SK-N-SH (cell line): ENCODE data around the gene TOP3B. TPM values are rescaled to one million over a fixed set of nuclear protein-coding genes. Genes with fewer than 3 reads are reported as not detected.

ENCODE experiments used
- CTCF ChIA-PET: fragments of 300-600, 350-600 bp; formaldehyde crosslinking; extraction: SDS; loops from one replicate; lab custom pipeline; 2021; lab: Yijun Ruan, JAX
- POLR2A ChIA-PET: fragments of 350-600 bp; sonication (Branson Sonifier 250); formaldehyde crosslinking; extraction: SDS; loops from one replicate; lab custom pipeline; 2020; ENCODE audit warnings: antibody characterized with exemption, inconsistent platforms; lab: Yijun Ruan, JAX
- DNase-seq: peaks from one replicate; pipeline ENCODE4 v3.0.0; 2012
- H2AFZ ChIP-seq: fragments of 200-600 bp; sonication (generic); 2 replicates; pipeline ENCODE4 v1.8.1; 2016; ENCODE audit warnings: antibody characterized with exemption, mild to moderate bottlenecking, low read depth
- H3F3A ChIP-seq: fragments of 200-600 bp; sonication (generic); replicated peaks from 2 replicates; pipeline ENCODE3; 2016; ENCODE audit warnings: antibody characterized with exemption, mild to moderate bottlenecking; ENCODE audit not compliant: insufficient read depth
- H3K27ac ChIP-seq, 2 experiments: fragments of 200-500 bp in 1 of 2; fragments of 200-600 bp in 1 of 2; sonication (Bioruptor generic) in 1 of 2; sonication (generic), shearing (Covaris generic) in 1 of 2; 2 replicates each; pipeline versions ENCODE4 v1.5.1 to v1.6.1; 2014 to 2016; ENCODE audit warnings: low read depth in 2 of 2, inconsistent platforms in 1 of 2, low read length in 1 of 2, mild to moderate bottlenecking in 1 of 2, mixed read lengths in 1 of 2
- H3K27me3 ChIP-seq: fragments of 200-600 bp; sonication (generic), shearing (Covaris generic); 2 replicates; pipeline ENCODE4 v1.6.1; 2016; ENCODE audit warnings: mixed run types; ENCODE audit not compliant: insufficient read depth
- H3K36me3 ChIP-seq, 2 experiments: fragments of 200-500 bp in 1 of 2; fragments of 200-600 bp in 1 of 2; sonication (Bioruptor generic) in 1 of 2; sonication (generic) in 1 of 2; replicated peaks in 1 of 2; 2 replicates each; pipeline versions ENCODE3 to v1.5.1; 2014 to 2016; ENCODE audit warnings: low read length in 1 of 2, mild to moderate bottlenecking in 1 of 2; ENCODE audit not compliant: insufficient read depth in 2 of 2, control insufficient read depth in 1 of 2
- H3K4me1 ChIP-seq, 2 experiments: fragments of 200-500 bp in 1 of 2; fragments of 200-600 bp in 1 of 2; sonication (Bioruptor generic) in 1 of 2; sonication (generic), shearing (Covaris generic) in 1 of 2; 2 replicates each; pipeline versions ENCODE4 v1.5.1 to v1.6.1; 2014 to 2016; ENCODE audit warnings: low read depth in 1 of 2, low read length in 1 of 2, mixed run types in 1 of 2; ENCODE audit not compliant: insufficient read depth in 2 of 2, control insufficient read depth in 1 of 2
- H3K4me2 ChIP-seq: fragments of 200-600 bp; sonication (generic), shearing (Covaris generic); 2 replicates; pipeline ENCODE4 v1.6.1; 2017; ENCODE audit warnings: mixed run types
- H3K4me3 ChIP-seq, 2 experiments: fragments of 200-500 bp in 1 of 2; fragments of 200-600 bp in 1 of 2; sonication (Bioruptor generic) in 1 of 2; sonication (generic), shearing (Covaris generic) in 1 of 2; 2 replicates each; pipeline versions ENCODE4 v1.5.1 to v1.8.1; 2014 to 2016; ENCODE audit warnings: low read depth in 2 of 2, inconsistent platforms in 1 of 2, low read length in 1 of 2, mild to moderate bottlenecking in 1 of 2, mixed read lengths in 1 of 2, moderate library complexity in 1 of 2
- H3K79me2 ChIP-seq: fragments of 200-600 bp; sonication (generic); 2 replicates; pipeline ENCODE4 v1.8.1; 2017; ENCODE audit warnings: mild to moderate bottlenecking; ENCODE audit not compliant: insufficient read depth
- H3K9ac ChIP-seq: fragments of 200-600 bp; sonication (generic); 2 replicates; pipeline ENCODE4 v1.6.1; 2017; ENCODE audit warnings: mixed run types
- H3K9me2 ChIP-seq: fragments of 200-600 bp; sonication (generic); 2 replicates; pipeline ENCODE4 v1.6.1; 2017; ENCODE audit warnings: mixed run types
- H3K9me3 ChIP-seq: fragments of 200-600 bp; sonication (generic); 2 replicates; pipeline ENCODE4 v1.6.1; 2017; ENCODE audit warnings: mixed run types, mild to moderate bottlenecking, moderate library complexity
- H4K20me1 ChIP-seq: fragments of 200-600 bp; sonication (generic); 2 replicates; pipeline ENCODE4 v1.6.1; 2017; ENCODE audit warnings: mild to moderate bottlenecking, mixed run types; ENCODE audit not compliant: insufficient read depth
- GABPA ChIP-seq: IDR thresholded peaks from 2 replicates; pipeline ENCODE4 v1.4.0; 2012; ENCODE audit warnings: low read depth, mild to moderate bottlenecking
- GATA2 ChIP-seq: sonication (generic); formaldehyde crosslinking; IDR thresholded peaks from 2 replicates; pipeline ENCODE4 v1.5.0; 2020; ENCODE audit warnings: mild to moderate bottlenecking, missing genetic modification reagents
- MXI1 ChIP-seq: IDR thresholded peaks from 2 replicates; pipeline ENCODE4 v1.6.1; 2012; ENCODE audit warnings: mild to moderate bottlenecking, low read depth, low read length, improper control_type of control experiment
- NFIC ChIP-seq: IDR thresholded peaks from 2 replicates; pipeline ENCODE4 v1.4.0; 2012; ENCODE audit warnings: borderline replicate concordance
- NRF1 ChIP-seq: IDR thresholded peaks from 2 replicates; pipeline ENCODE4 v1.6.1; 2012; ENCODE audit warnings: low read depth, mild to moderate bottlenecking, low read length
- POLR2AphosphoS5 ChIP-seq: IDR thresholded peaks from 2 replicates; pipeline ENCODE4 v1.6.1; 2012; ENCODE audit warnings: low read depth, low read length
- RCOR1 ChIP-seq: fragments of 150-350 bp; IDR thresholded peaks from 2 replicates; pipeline ENCODE4 v1.6.1; 2017; ENCODE audit warnings: antibody characterized with exemption, low read length
- RFX5 ChIP-seq: IDR thresholded peaks from 2 replicates; pipeline ENCODE4 v1.6.1; 2012; ENCODE audit warnings: mild to moderate bottlenecking, improper control_type of control experiment, low read length
- RXRA ChIP-seq: IDR thresholded peaks from 2 replicates; pipeline ENCODE4 v1.4.0; 2012; ENCODE audit warnings: low read depth, mild to moderate bottlenecking, borderline replicate concordance
- SMC3 ChIP-seq: IDR thresholded peaks from 2 replicates; pipeline ENCODE4 v1.6.1; 2012; ENCODE audit warnings: low read depth, low read length, improper control_type of control experiment
- TAF1 ChIP-seq: IDR thresholded peaks from 2 replicates; pipeline ENCODE4 v1.6.1; 2012; ENCODE audit warnings: low read depth, mild to moderate bottlenecking, low read length, moderate library complexity, borderline replicate concordance
- TCF12 ChIP-seq: IDR thresholded peaks from 2 replicates; pipeline ENCODE4 v1.4.0; 2012
- TEAD4 ChIP-seq: IDR thresholded peaks from 2 replicates; pipeline ENCODE4 v1.4.0; 2012; ENCODE audit warnings: mild to moderate bottlenecking, borderline replicate concordance; ENCODE audit not compliant: insufficient read depth
- WGBS: methylation state at CpG from one replicate; pipeline ENCODE4 v1.1.6; 2017; ENCODE audit warnings: low lambda C conversion rate; 5-methylcytosine and 5-hydroxymethylcytosine counted together
- polyA plus RNA-seq, 3 experiments: library from polyadenylated mRNA; depleted of rRNA; stranded (reverse); fragments of >200 nt; gene quantifications; 2 replicates each; pipeline ENCODE4 v1.2.3, GENCODE V29; 2012
- TF ChIP-seq, protein P1 (sequence below): IDR thresholded peaks from 2 replicates; pipeline ENCODE4 v1.4.0; 2012; ENCODE audit warnings: low read depth
- TF ChIP-seq, protein P2 (sequence below): IDR thresholded peaks from 2 replicates; pipeline ENCODE4 v1.4.0; 2012; ENCODE audit warnings: low read depth, borderline replicate concordance
- TF ChIP-seq, protein P3 (sequence below): fragments of 200-600 bp; sonication (generic); IDR thresholded peaks from 2 replicates; pipeline ENCODE4 v1.6.1; 2017; ENCODE audit warnings: antibody characterized with exemption, mild to moderate bottlenecking, moderate library complexity
- TF ChIP-seq, protein P4 (sequence below): fragments of 150-350 bp; IDR thresholded peaks from 2 replicates; pipeline ENCODE4 v1.6.1; 2017; ENCODE audit warnings: antibody characterized with exemption, low read length, low read depth, borderline replicate concordance
- TF ChIP-seq, protein P5 (sequence below): IDR thresholded peaks from 2 replicates; pipeline ENCODE4 v1.4.0; 2012; ENCODE audit warnings: low read depth, borderline replicate concordance

TOP3B gene
- polyA plus RNA-seq, 1 of the 3 experiments (the other 2 are of a cell fraction), result 14.4 TPM

DNA sequence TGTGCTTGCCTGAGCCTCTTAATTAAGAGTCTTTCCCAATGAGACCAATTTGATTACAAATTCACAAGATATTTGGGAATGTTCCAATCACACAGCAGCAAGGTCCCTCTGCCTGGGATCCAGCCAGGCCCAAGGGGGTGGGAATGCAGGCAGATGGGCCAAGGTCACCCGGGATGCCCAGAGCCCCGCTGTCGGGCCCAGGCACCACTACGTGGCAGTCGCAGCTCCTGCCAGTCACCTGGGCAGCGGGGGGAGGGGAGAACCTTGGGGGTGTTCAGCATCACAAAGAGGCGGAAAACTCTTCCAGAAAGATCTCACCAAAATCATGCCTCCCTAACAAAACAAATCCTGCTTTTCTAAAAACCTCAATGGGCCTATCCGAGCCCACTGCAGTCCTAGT, 60.9 kb downstream of the TOP3B start:
- Histone ChIP-seq H3K9ac (no peak overlapping the region), H3K4me3 (no peak overlapping the region), H3K4me2 (no peak overlapping the region), H3K4me1 (peaks cover 0 to 17% of the 10 kb centered on the region in 2 experiments; a peak in 1 of 4 replicates), H3K27ac (no peak overlapping the region), H3K9me2 (no peaks in the 10 kb centered on the region), H4K20me1 (no peaks in the 10 kb centered on the region), H3K36me3 (peaks cover 0 to 16% of the 10 kb centered on the region in 2 experiments), H3K9me3 (no peaks in the 10 kb centered on the region), H2AFZ (no peak overlapping the region), H3K79me2 (no peaks in the 10 kb centered on the region), H3F3A (no peaks in the 10 kb centered on the region), H3K27me3 (no peaks in the 10 kb centered on the region)
- TF ChIP-seq POLR2AphosphoS5 (no peak), RCOR1 (no peak), SMC3 (no peak), RFX5 (no peak), GABPA (no peak), MXI1 (no peak), TAF1 (no peak), NFIC (no peak), RXRA (no peak), GATA2 (no peak), TEAD4 (no peak), TCF12 (no peak), NRF1 (no peak)
- TF ChIP-seq, protein P1, sequence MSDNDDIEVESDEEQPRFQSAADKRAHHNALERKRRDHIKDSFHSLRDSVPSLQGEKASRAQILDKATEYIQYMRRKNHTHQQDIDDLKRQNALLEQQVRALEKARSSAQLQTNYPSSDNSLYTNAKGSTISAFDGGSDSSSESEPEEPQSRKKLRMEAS, result no peak
- TF ChIP-seq, protein P2, sequence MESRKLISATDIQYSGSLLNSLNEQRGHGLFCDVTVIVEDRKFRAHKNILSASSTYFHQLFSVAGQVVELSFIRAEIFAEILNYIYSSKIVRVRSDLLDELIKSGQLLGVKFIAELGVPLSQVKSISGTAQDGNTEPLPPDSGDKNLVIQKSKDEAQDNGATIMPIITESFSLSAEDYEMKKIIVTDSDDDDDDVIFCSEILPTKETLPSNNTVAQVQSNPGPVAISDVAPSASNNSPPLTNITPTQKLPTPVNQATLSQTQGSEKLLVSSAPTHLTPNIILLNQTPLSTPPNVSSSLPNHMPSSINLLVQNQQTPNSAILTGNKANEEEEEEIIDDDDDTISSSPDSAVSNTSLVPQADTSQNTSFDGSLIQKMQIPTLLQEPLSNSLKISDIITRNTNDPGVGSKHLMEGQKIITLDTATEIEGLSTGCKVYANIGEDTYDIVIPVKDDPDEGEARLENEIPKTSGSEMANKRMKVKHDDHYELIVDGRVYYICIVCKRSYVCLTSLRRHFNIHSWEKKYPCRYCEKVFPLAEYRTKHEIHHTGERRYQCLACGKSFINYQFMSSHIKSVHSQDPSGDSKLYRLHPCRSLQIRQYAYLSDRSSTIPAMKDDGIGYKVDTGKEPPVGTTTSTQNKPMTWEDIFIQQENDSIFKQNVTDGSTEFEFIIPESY, result no peak
- TF ChIP-seq, protein P3, sequence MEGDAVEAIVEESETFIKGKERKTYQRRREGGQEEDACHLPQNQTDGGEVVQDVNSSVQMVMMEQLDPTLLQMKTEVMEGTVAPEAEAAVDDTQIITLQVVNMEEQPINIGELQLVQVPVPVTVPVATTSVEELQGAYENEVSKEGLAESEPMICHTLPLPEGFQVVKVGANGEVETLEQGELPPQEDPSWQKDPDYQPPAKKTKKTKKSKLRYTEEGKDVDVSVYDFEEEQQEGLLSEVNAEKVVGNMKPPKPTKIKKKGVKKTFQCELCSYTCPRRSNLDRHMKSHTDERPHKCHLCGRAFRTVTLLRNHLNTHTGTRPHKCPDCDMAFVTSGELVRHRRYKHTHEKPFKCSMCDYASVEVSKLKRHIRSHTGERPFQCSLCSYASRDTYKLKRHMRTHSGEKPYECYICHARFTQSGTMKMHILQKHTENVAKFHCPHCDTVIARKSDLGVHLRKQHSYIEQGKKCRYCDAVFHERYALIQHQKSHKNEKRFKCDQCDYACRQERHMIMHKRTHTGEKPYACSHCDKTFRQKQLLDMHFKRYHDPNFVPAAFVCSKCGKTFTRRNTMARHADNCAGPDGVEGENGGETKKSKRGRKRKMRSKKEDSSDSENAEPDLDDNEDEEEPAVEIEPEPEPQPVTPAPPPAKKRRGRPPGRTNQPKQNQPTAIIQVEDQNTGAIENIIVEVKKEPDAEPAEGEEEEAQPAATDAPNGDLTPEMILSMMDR, result no peak
- TF ChIP-seq, protein P4, sequence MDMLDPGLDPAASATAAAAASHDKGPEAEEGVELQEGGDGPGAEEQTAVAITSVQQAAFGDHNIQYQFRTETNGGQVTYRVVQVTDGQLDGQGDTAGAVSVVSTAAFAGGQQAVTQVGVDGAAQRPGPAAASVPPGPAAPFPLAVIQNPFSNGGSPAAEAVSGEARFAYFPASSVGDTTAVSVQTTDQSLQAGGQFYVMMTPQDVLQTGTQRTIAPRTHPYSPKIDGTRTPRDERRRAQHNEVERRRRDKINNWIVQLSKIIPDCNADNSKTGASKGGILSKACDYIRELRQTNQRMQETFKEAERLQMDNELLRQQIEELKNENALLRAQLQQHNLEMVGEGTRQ, result no peak
- TF ChIP-seq, protein P5, sequence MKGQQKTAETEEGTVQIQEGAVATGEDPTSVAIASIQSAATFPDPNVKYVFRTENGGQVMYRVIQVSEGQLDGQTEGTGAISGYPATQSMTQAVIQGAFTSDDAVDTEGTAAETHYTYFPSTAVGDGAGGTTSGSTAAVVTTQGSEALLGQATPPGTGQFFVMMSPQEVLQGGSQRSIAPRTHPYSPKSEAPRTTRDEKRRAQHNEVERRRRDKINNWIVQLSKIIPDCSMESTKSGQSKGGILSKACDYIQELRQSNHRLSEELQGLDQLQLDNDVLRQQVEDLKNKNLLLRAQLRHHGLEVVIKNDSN, result no peak
- ChIA-PET POLR2A (interaction anchor here (0.7 kb wide), 1 partner anchor 141 kb away, joined by 3 read pairs; no protein-coding TSS in a partner anchor), CTCF (interaction anchor here (0.8 to 15.9 kb wide), 6 partner anchors 11 to 205 kb away, joined by 3 to 145 read pairs (median 5); partner anchors contain the start of gene PPM1F)
- no peak for DNase-seq
- 80% methylated on average over 8 of the region's 8 CpGs for WGBS
